Measurements from ENCODE around the gene ITPK1.

ITPK1 gene

GRCh38 chr14:92958373-92959188 is 157.1 kb downstream of the ITPK1 start:
- Histone ChIP-seq H2BK5ac (ENCODE audit: low read depth, low read length, poor library complexity, severe bottlenecking) (no peak overlapping the region), H3K27ac (ENCODE audit: low read length, poor library complexity, severe bottlenecking) (no peak overlapping the region), H3K4me3 (ENCODE audit: insufficient read depth in 1 of 2, low read depth in 1 of 2, low read length in 2 of 2) (no peak overlapping the region), H3K4me2 (ENCODE audit: low read length, poor library complexity, severe bottlenecking) (no peak overlapping the region), H3K36me3 (ENCODE audit: control insufficient read depth in 1 of 2, insufficient read depth in 2 of 2, low read depth in 1 of 2, low read length in 2 of 2) (peaks cover 26 to 31% of the 10 kb centered on the region in 2 experiments), H2AK5ac (ENCODE audit: low read length, severe bottlenecking) (no peak overlapping the region), H3K18ac (ENCODE audit: low read depth in 1 of 2, low read length in 2 of 2) (no peak overlapping the region), H3K27me3 (ENCODE audit: control insufficient read depth in 1 of 2, insufficient read depth in 1 of 2, low read length in 2 of 2) (no peaks in the 10 kb centered on the region), H3K9ac (ENCODE audit: low read length) (no peak overlapping the region), H3K4me1 (ENCODE audit: control insufficient read depth, insufficient read depth, low read depth, low read length) (peaks cover 12% of the 10 kb centered on the region), H4K91ac (ENCODE audit: low read length) (no peak overlapping the region), H3K14ac (ENCODE audit: low read length in 2 of 2) (no peak overlapping the region), H3K4ac (ENCODE audit: low read depth in 1 of 2, low read length in 2 of 2) (no peak overlapping the region), H2BK12ac (ENCODE audit: low read length in 2 of 2) (no peak overlapping the region), H3K23ac (ENCODE audit: low read length in 2 of 2) (no peak overlapping the region), H3K9me3 (ENCODE audit: control insufficient read depth, low read length) (no peaks in the 10 kb centered on the region), H2BK15ac (ENCODE audit: low read depth, poor library complexity, severe bottlenecking) (no peak overlapping the region), H2AFZ (ENCODE audit: low read depth, low read length) (no peak overlapping the region), H4K8ac (ENCODE audit: low read length) (no peak overlapping the region), H3K79me1 (replicated peaks; ENCODE audit: low read length, poor library complexity, severe bottlenecking) (no peaks in the 10 kb centered on the region), H2BK120ac (ENCODE audit: low read depth, low read length) (no peak overlapping the region)
- no peak for DNase-seq
- 90% methylated on average over 22 of the region's 22 CpGs for WGBS

GRCh38 chr14:92956961-92957360 is 158.8 kb downstream of the ITPK1 start:
- Histone ChIP-seq H3K9ac (ENCODE audit: low read length) (no peak overlapping the region), H2BK120ac (ENCODE audit: low read depth, low read length) (no peak overlapping the region), H3K4me3 (ENCODE audit: insufficient read depth in 1 of 2, low read depth in 1 of 2, low read length in 2 of 2) (no peak overlapping the region), H2BK12ac (ENCODE audit: low read length in 2 of 2) (no peak overlapping the region), H4K91ac (ENCODE audit: low read length) (no peak overlapping the region), H3K27me3 (ENCODE audit: control insufficient read depth in 1 of 2, insufficient read depth in 1 of 2, low read length in 2 of 2) (no peaks in the 10 kb centered on the region), H3K4me1 (ENCODE audit: control insufficient read depth, insufficient read depth, low read depth, low read length) (peaks cover 15% of the 10 kb centered on the region), H3K79me1 (replicated peaks; ENCODE audit: low read length, poor library complexity, severe bottlenecking) (no peaks in the 10 kb centered on the region), H3K9me3 (ENCODE audit: control insufficient read depth, low read length) (no peaks in the 10 kb centered on the region), H3K4ac (ENCODE audit: low read depth in 1 of 2, low read length in 2 of 2) (no peak overlapping the region), H2AFZ (ENCODE audit: low read depth, low read length) (no peak overlapping the region), H2BK15ac (ENCODE audit: low read depth, poor library complexity, severe bottlenecking) (no peak overlapping the region), H3K18ac (ENCODE audit: low read depth in 1 of 2, low read length in 2 of 2) (no peak overlapping the region), H3K36me3 (ENCODE audit: control insufficient read depth in 1 of 2, insufficient read depth in 2 of 2, low read depth in 1 of 2, low read length in 2 of 2) (peaks cover 22 to 39% of the 10 kb centered on the region in 2 experiments), H2BK5ac (ENCODE audit: low read depth, low read length, poor library complexity, severe bottlenecking) (no peak overlapping the region), H3K27ac (ENCODE audit: low read length, poor library complexity, severe bottlenecking) (no peak overlapping the region), H3K23ac (ENCODE audit: low read length in 2 of 2) (no peak overlapping the region), H3K14ac (ENCODE audit: low read length in 2 of 2) (no peak overlapping the region), H3K4me2 (ENCODE audit: low read length, poor library complexity, severe bottlenecking) (no peak overlapping the region), H2AK5ac (ENCODE audit: low read length, severe bottlenecking) (no peak overlapping the region), H4K8ac (ENCODE audit: low read length) (no peak overlapping the region)
- WGBS: 88% methylated on average over 11 of the region's 11 CpGs
- DNase-seq: no peak

- Histone ChIP-seq H3K36me3 (ENCODE audit: control insufficient read depth in 1 of 2, insufficient read depth in 2 of 2, low read depth in 1 of 2, low read length in 2 of 2) (peaks cover 21 to 49% of the 10 kb centered on the region in 2 experiments), H3K27ac (ENCODE audit: low read length, poor library complexity, severe bottlenecking) (no peak overlapping the region), H3K23ac (ENCODE audit: low read length in 2 of 2) (no peak overlapping the region), H4K8ac (ENCODE audit: low read length) (no peak overlapping the region), H3K4me2 (ENCODE audit: low read length, poor library complexity, severe bottlenecking) (no peak overlapping the region), H3K79me1 (replicated peaks; ENCODE audit: low read length, poor library complexity, severe bottlenecking) (no peaks in the 10 kb centered on the region), H3K4me3 (ENCODE audit: insufficient read depth in 1 of 2, low read depth in 1 of 2, low read length in 2 of 2) (no peak overlapping the region), H3K4ac (ENCODE audit: low read depth in 1 of 2, low read length in 2 of 2) (no peak overlapping the region), H2AFZ (ENCODE audit: low read depth, low read length) (no peak overlapping the region), H2BK12ac (ENCODE audit: low read length in 2 of 2) (no peak overlapping the region), H3K18ac (ENCODE audit: low read depth in 1 of 2, low read length in 2 of 2) (no peak overlapping the region), H3K9ac (ENCODE audit: low read length) (no peak overlapping the region), H2BK120ac (ENCODE audit: low read depth, low read length) (no peak overlapping the region), H3K27me3 (ENCODE audit: control insufficient read depth in 1 of 2, insufficient read depth in 1 of 2, low read length in 2 of 2) (no peaks in the 10 kb centered on the region), H2AK5ac (ENCODE audit: low read length, severe bottlenecking) (no peak overlapping the region), H3K9me3 (ENCODE audit: control insufficient read depth, low read length) (no peaks in the 10 kb centered on the region), H2BK5ac (ENCODE audit: low read depth, low read length, poor library complexity, severe bottlenecking) (no peak overlapping the region), H4K91ac (ENCODE audit: low read length) (no peak overlapping the region), H3K14ac (ENCODE audit: low read length in 2 of 2) (no peak overlapping the region), H2BK15ac (ENCODE audit: low read depth, poor library complexity, severe bottlenecking) (no peak overlapping the region), H3K4me1 (ENCODE audit: control insufficient read depth, insufficient read depth, low read depth, low read length) (peaks cover 7% of the 10 kb centered on the region)
- WGBS: 92% methylated on average over 7 of the region's 7 CpGs
- no peak for DNase-seq
Observed at GRCh38 chr14:92955381-92955780, 160.3 kb downstream of the ITPK1 start.

- no peak overlapping the region for H3K4me2 ChIP-seq (ENCODE audit: low read length, poor library complexity, severe bottlenecking)
- no peak overlapping the region for H3K4me3 ChIP-seq (ENCODE audit: insufficient read depth in 1 of 2, low read depth in 1 of 2, low read length in 2 of 2)
- no peak overlapping the region for H4K8ac ChIP-seq (ENCODE audit: low read length)
- no peak overlapping the region for H2BK5ac ChIP-seq (ENCODE audit: low read depth, low read length, poor library complexity, severe bottlenecking)
- H2AK5ac ChIP-seq (ENCODE audit: low read length, severe bottlenecking): no peak overlapping the region
- no peak overlapping the region for H3K9ac ChIP-seq (ENCODE audit: low read length)
- H3K36me3 ChIP-seq (ENCODE audit: control insufficient read depth in 1 of 2, insufficient read depth in 2 of 2, low read depth in 1 of 2, low read length in 2 of 2): peaks cover 24 to 52% of the 10 kb centered on the region in 2 experiments
- H3K18ac ChIP-seq (ENCODE audit: low read depth in 1 of 2, low read length in 2 of 2): no peak overlapping the region
- H2BK120ac ChIP-seq (ENCODE audit: low read depth, low read length): no peak overlapping the region
- no peak overlapping the region for H2BK12ac ChIP-seq (ENCODE audit: low read length in 2 of 2)
- 93% methylated on average over 3 of the region's 5 CpGs for WGBS
- no peak overlapping the region for H2AFZ ChIP-seq (ENCODE audit: low read depth, low read length)
- no peak overlapping the region for H3K14ac ChIP-seq (ENCODE audit: low read length in 2 of 2)
- H3K27ac ChIP-seq (ENCODE audit: low read length, poor library complexity, severe bottlenecking): no peak overlapping the region
- no peaks in the 10 kb centered on the region for H3K79me1 ChIP-seq (replicated peaks; ENCODE audit: low read length, poor library complexity, severe bottlenecking)
- H3K4ac ChIP-seq (ENCODE audit: low read depth in 1 of 2, low read length in 2 of 2): no peak overlapping the region
- no peak for DNase-seq
- H2BK15ac ChIP-seq (ENCODE audit: low read depth, poor library complexity, severe bottlenecking): no peak overlapping the region
- H3K27me3 ChIP-seq (ENCODE audit: control insufficient read depth in 1 of 2, insufficient read depth in 1 of 2, low read length in 2 of 2): no peaks in the 10 kb centered on the region
- no peak overlapping the region for H3K23ac ChIP-seq (ENCODE audit: low read length in 2 of 2)
- no peak overlapping the region for H4K91ac ChIP-seq (ENCODE audit: low read length)
- H3K9me3 ChIP-seq (ENCODE audit: control insufficient read depth, low read length): no peaks in the 10 kb centered on the region
- peaks cover 4% of the 10 kb centered on the region for H3K4me1 ChIP-seq (ENCODE audit: control insufficient read depth, insufficient read depth, low read depth, low read length)
Observed at GRCh38 chr14:92954933-92955332, 160.8 kb downstream of the ITPK1 start.

All from mesenchymal stem cell (in vitro differentiated cells and primary cell).